Ovary (tissue), 3 donors: ENCODE data around the gene TRIM66.

Source experiments
- EP300 ChIP-seq: sonication (generic); formaldehyde crosslinking; IDR thresholded peaks from one replicate; pipeline ENCODE4 v1.6.1; 2017; ENCODE audit warnings: antibody characterized with exemption
- POLR2A ChIP-seq: fragments of 450-650 bp; IDR thresholded peaks from one replicate; pipeline ENCODE4 v1.6.1; 2017; ENCODE audit warnings: antibody characterized with exemption, mild to moderate bottlenecking, moderate library complexity
- TF ChIP-seq, protein P1 (sequence below), 3 donors: fragments of 450-650 bp in 2 of 3; fragments of 200-600 bp in 1 of 3; IDR thresholded peaks; one replicate each; pipeline versions ENCODE4 v1.5.1 to v1.8.0; 2016 to 2022; ENCODE audit warnings: antibody characterized with exemption in 3 of 3, mild to moderate bottlenecking in 1 of 3
- donor health status: DM: no; HTN: no; CAD: no.

DNA sequence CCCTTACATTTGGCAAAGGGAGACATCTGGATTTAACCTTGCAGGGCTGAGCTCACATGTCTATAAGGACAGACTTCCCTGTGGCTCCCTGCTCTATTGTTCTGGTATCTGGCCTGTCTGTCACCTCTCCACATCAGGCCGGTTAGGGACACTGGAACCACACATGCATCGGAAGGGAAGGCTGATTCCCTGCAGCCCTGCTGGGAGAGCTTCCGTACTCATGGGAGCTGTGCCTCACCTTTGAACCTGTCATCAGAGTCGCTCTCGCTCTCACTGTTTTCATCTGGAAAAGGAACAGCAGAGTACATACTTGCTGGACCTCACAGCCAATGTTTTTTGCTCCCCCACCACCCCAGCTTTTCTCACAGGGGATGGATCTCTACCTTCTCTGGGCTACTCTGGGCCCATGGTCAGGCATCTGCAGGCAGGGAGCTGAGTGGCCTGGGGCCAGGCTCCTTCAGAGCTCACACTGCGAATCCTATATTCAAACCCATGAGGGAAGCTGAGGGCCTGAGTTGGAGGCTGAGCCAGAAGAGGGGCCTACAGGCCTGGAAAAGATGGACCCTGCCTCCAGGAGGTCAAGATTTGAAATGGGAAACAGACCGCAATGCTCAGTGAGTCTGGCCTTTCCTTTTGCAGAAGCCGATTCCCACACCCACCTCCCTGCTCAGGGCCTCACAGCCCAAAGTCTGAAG lies 31.4 kb upstream of the TRIM66 start:
- TF ChIP-seq, protein P1, sequence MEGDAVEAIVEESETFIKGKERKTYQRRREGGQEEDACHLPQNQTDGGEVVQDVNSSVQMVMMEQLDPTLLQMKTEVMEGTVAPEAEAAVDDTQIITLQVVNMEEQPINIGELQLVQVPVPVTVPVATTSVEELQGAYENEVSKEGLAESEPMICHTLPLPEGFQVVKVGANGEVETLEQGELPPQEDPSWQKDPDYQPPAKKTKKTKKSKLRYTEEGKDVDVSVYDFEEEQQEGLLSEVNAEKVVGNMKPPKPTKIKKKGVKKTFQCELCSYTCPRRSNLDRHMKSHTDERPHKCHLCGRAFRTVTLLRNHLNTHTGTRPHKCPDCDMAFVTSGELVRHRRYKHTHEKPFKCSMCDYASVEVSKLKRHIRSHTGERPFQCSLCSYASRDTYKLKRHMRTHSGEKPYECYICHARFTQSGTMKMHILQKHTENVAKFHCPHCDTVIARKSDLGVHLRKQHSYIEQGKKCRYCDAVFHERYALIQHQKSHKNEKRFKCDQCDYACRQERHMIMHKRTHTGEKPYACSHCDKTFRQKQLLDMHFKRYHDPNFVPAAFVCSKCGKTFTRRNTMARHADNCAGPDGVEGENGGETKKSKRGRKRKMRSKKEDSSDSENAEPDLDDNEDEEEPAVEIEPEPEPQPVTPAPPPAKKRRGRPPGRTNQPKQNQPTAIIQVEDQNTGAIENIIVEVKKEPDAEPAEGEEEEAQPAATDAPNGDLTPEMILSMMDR (IDR thresholded peaks at IDR 0.05): no peak
- TF ChIP-seq EP300 (no peak), POLR2A (no peak)
